ENCODE data around the gene OR2G6.
"Not testable (repeated sequence)": the region's sequence is repeated elsewhere in the genome, so short reads cannot be mapped to it uniquely, and the experiment has no call there.

OR2G6 gene

DNA sequence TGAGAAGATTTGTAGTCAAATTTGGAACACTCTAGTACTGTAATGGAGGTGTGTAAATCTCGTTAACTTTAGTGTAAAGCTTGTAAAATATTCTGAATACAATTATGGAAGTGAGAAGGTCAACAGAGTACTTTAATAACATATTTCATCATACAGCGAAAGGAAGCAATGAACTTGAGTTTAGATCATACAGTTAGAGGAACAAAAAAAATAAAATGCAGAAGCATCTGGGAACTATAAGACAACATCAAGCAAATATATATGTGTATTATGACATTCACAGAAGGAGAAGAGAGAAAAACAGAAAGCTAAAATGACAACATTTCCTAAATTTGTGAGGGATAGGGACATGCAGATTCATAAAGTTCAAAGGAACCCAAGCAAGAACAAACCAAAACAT is 61.2 kb downstream of the OR2G6 start:
- not testable (repeated sequence) for H3K23ac ChIP-seq (ENCODE audit: low read length); H3K4me1 ChIP-seq (ENCODE audit: control insufficient read depth, low read depth, low read length); H3K36me3 ChIP-seq (ENCODE audit: control insufficient read depth, insufficient read depth, low read length); H2BK5ac ChIP-seq (ENCODE audit: low read length); H3K18ac ChIP-seq (ENCODE audit: low read length); H3K4me3 ChIP-seq (ENCODE audit: low read length); H2BK15ac ChIP-seq (replicated peaks; ENCODE audit: low read depth); H4K8ac ChIP-seq (ENCODE audit: low read depth, low read length); H3K79me2 ChIP-seq (ENCODE audit: control insufficient read depth, insufficient read depth, low read length); H3K27ac ChIP-seq (ENCODE audit: low read depth, low read length); H3K4me2 ChIP-seq (ENCODE audit: low read length); H3K4ac ChIP-seq (ENCODE audit: low read depth, low read length); H3K9ac ChIP-seq (ENCODE audit: low read length); H2AK5ac ChIP-seq (ENCODE audit: low read length); H4K5ac ChIP-seq (ENCODE audit: low read length); H2BK120ac ChIP-seq (ENCODE audit: low read depth, low read length); H3K27me3 ChIP-seq (ENCODE audit: insufficient read depth, low read length, poor library complexity); H3K79me1 ChIP-seq (ENCODE audit: low read length); H3K56ac ChIP-seq (ENCODE audit: low read length); DNase-seq
- no CpG with 5 or more reads among the region's 2 CpGs for WGBS (ENCODE audit: extremely low coverage, insufficient coverage, low lambda C conversion rate)

GRCh38 chr1:248570811-248571210 is 62.9 kb downstream of the OR2G6 start:
- not testable (repeated sequence) for H3K18ac ChIP-seq (ENCODE audit: low read length); H3K79me2 ChIP-seq (ENCODE audit: control insufficient read depth, insufficient read depth, low read length); H2AK5ac ChIP-seq (ENCODE audit: low read length); H2BK15ac ChIP-seq (replicated peaks; ENCODE audit: low read depth); H3K79me1 ChIP-seq (ENCODE audit: low read length); H2BK5ac ChIP-seq (ENCODE audit: low read length); H3K4ac ChIP-seq (ENCODE audit: low read depth, low read length); H3K27ac ChIP-seq (ENCODE audit: low read depth, low read length); H4K5ac ChIP-seq (ENCODE audit: low read length); H3K9ac ChIP-seq (ENCODE audit: low read length); H3K36me3 ChIP-seq (ENCODE audit: control insufficient read depth, insufficient read depth, low read length); H3K56ac ChIP-seq (ENCODE audit: low read length); DNase-seq; H2BK120ac ChIP-seq (ENCODE audit: low read depth, low read length); H3K23ac ChIP-seq (ENCODE audit: low read length); H4K8ac ChIP-seq (ENCODE audit: low read depth, low read length); H3K4me1 ChIP-seq (ENCODE audit: control insufficient read depth, low read depth, low read length); H3K4me3 ChIP-seq (ENCODE audit: low read length); H3K4me2 ChIP-seq (ENCODE audit: low read length); H3K27me3 ChIP-seq (ENCODE audit: insufficient read depth, low read length, poor library complexity)
- no CpG with 5 or more reads among the region's 3 CpGs for WGBS (ENCODE audit: extremely low coverage, insufficient coverage, low lambda C conversion rate)

- not testable (repeated sequence) for H3K27me3 ChIP-seq (ENCODE audit: insufficient read depth, low read length, poor library complexity); H3K27ac ChIP-seq (ENCODE audit: low read depth, low read length); H2BK15ac ChIP-seq (replicated peaks; ENCODE audit: low read depth); H3K4me3 ChIP-seq (ENCODE audit: low read length); H3K23ac ChIP-seq (ENCODE audit: low read length); DNase-seq; H3K4me1 ChIP-seq (ENCODE audit: control insufficient read depth, low read depth, low read length); H4K5ac ChIP-seq (ENCODE audit: low read length); H3K56ac ChIP-seq (ENCODE audit: low read length); H3K79me2 ChIP-seq (ENCODE audit: control insufficient read depth, insufficient read depth, low read length); H3K18ac ChIP-seq (ENCODE audit: low read length); H2BK5ac ChIP-seq (ENCODE audit: low read length); H4K8ac ChIP-seq (ENCODE audit: low read depth, low read length); H3K9ac ChIP-seq (ENCODE audit: low read length); H3K4me2 ChIP-seq (ENCODE audit: low read length); H3K36me3 ChIP-seq (ENCODE audit: control insufficient read depth, insufficient read depth, low read length); H2BK120ac ChIP-seq (ENCODE audit: low read depth, low read length); H3K79me1 ChIP-seq (ENCODE audit: low read length); H2AK5ac ChIP-seq (ENCODE audit: low read length); H3K4ac ChIP-seq (ENCODE audit: low read depth, low read length)
- WGBS (ENCODE audit: extremely low coverage, insufficient coverage, low lambda C conversion rate), result no CpG with 5 or more reads among the region's 1 CpG
Observed at GRCh38 chr1:248572049-248572448, 64.2 kb downstream of the OR2G6 start.

DNA sequence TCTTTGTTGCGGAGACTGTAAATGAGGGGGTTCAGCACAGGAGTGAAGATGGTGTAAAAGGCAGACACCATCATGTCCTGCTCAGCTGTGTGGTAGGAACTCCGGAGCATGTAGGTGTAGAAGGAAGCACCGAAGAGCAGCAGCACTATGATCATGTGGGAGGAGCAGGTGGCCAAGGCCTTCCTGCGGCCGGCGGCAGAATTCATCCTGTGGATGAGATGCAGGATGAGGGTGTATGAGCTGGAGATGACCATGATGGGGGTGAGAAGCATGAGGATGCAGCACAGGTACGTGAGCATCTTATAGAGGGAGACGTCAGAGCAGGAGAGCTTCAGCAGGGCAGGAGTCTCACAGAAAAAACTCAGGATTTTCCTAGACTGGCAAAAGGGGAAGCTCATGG is 66.0 kb downstream of the OR2G6 start:
- not testable (repeated sequence) for H4K5ac ChIP-seq (ENCODE audit: low read length); H3K79me1 ChIP-seq (ENCODE audit: low read length); H3K18ac ChIP-seq (ENCODE audit: low read length); H3K23ac ChIP-seq (ENCODE audit: low read length); H3K4ac ChIP-seq (ENCODE audit: low read depth, low read length); H3K79me2 ChIP-seq (ENCODE audit: control insufficient read depth, insufficient read depth, low read length); H3K4me3 ChIP-seq (ENCODE audit: low read length); H2BK5ac ChIP-seq (ENCODE audit: low read length); H3K4me2 ChIP-seq (ENCODE audit: low read length); H2BK15ac ChIP-seq (replicated peaks; ENCODE audit: low read depth); H4K8ac ChIP-seq (ENCODE audit: low read depth, low read length); H3K36me3 ChIP-seq (ENCODE audit: control insufficient read depth, insufficient read depth, low read length); H3K27me3 ChIP-seq (ENCODE audit: insufficient read depth, low read length, poor library complexity); H2BK120ac ChIP-seq (ENCODE audit: low read depth, low read length); H2AK5ac ChIP-seq (ENCODE audit: low read length); H3K56ac ChIP-seq (ENCODE audit: low read length); H3K27ac ChIP-seq (ENCODE audit: low read depth, low read length); H3K4me1 ChIP-seq (ENCODE audit: control insufficient read depth, low read depth, low read length); DNase-seq; H3K9ac ChIP-seq (ENCODE audit: low read length)
- no CpG with 5 or more reads among the region's 8 CpGs for WGBS (ENCODE audit: extremely low coverage, insufficient coverage, low lambda C conversion rate)

- not testable (repeated sequence) for H2BK15ac ChIP-seq (replicated peaks; ENCODE audit: low read depth); H2BK5ac ChIP-seq (ENCODE audit: low read length); H3K27ac ChIP-seq (ENCODE audit: low read depth, low read length); H4K5ac ChIP-seq (ENCODE audit: low read length); H2BK120ac ChIP-seq (ENCODE audit: low read depth, low read length); H3K79me1 ChIP-seq (ENCODE audit: low read length); H3K4ac ChIP-seq (ENCODE audit: low read depth, low read length); H3K4me1 ChIP-seq (ENCODE audit: control insufficient read depth, low read depth, low read length); H3K9ac ChIP-seq (ENCODE audit: low read length); H2AK5ac ChIP-seq (ENCODE audit: low read length); H3K27me3 ChIP-seq (ENCODE audit: insufficient read depth, low read length, poor library complexity); H3K56ac ChIP-seq (ENCODE audit: low read length); H3K36me3 ChIP-seq (ENCODE audit: control insufficient read depth, insufficient read depth, low read length); H4K8ac ChIP-seq (ENCODE audit: low read depth, low read length); H3K23ac ChIP-seq (ENCODE audit: low read length); H3K4me3 ChIP-seq (ENCODE audit: low read length); DNase-seq; H3K18ac ChIP-seq (ENCODE audit: low read length); H3K4me2 ChIP-seq (ENCODE audit: low read length); H3K79me2 ChIP-seq (ENCODE audit: control insufficient read depth, insufficient read depth, low read length)
- no CpG with 5 or more reads among the region's 3 CpGs for WGBS (ENCODE audit: extremely low coverage, insufficient coverage, low lambda C conversion rate)
Observed at GRCh38 chr1:248574657-248575056, 66.8 kb downstream of the OR2G6 start, which contains the start of gene OR2T34. Gene OR2T34 (minus strand): TSS chr1:248574757. CDS start chr1:248574757, 0 bp downstream.

DNA sequence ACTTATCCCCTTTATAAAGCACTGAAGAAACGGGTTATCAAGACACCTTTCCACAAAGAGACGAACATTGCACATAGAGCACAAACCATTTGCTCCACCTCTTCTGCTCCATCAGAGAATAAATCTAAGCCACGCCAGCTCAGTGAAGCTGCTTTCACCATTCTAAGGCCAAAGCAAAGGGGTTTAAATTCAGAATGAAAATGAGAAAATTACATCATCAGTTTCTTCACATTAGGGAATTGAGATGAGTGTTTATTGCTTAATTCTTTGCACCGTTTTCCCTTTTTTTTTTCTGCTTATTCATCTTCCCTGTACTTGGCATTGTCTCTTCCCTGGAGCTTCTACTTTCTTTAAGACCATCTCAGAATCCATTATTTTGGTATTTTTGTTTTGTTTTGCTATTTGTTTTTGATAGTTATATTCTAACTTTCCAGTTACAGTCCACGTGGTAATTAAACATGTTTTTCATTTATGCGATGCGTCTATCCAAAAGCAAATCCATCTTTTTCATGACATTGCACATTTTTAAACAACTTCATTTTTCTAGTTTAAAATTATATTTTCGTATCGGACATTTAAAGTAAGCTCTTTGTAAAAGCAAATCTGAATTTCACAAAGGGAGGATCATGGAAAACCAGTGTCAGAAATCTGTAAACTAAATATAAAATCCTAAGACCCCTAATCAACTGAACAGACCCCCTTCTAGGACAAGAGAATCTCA is 68.5 kb downstream of the OR2G6 start:
- H2AK5ac ChIP-seq (ENCODE audit: low read length), result no peak overlapping the region
- no peaks in the 10 kb centered on the region for H3K79me1 ChIP-seq (ENCODE audit: low read length)
- H3K27me3 ChIP-seq (ENCODE audit: insufficient read depth, low read length, poor library complexity), result no peaks in the 10 kb centered on the region
- H3K4me3 ChIP-seq (ENCODE audit: low read length), result no peak overlapping the region
- no peak overlapping the region for H3K9ac ChIP-seq (ENCODE audit: low read length)
- no peak overlapping the region for H3K4ac ChIP-seq (ENCODE audit: low read depth, low read length)
- H3K27ac ChIP-seq (ENCODE audit: low read depth, low read length), result no peak overlapping the region
- H4K8ac ChIP-seq (ENCODE audit: low read depth, low read length), result no peak overlapping the region
- H3K56ac ChIP-seq (ENCODE audit: low read length), result no peak overlapping the region
- no peak overlapping the region for H4K5ac ChIP-seq (ENCODE audit: low read length)
- no peaks in the 10 kb centered on the region for H3K4me1 ChIP-seq (ENCODE audit: control insufficient read depth, low read depth, low read length)
- no peaks in the 10 kb centered on the region for H3K79me2 ChIP-seq (ENCODE audit: control insufficient read depth, insufficient read depth, low read length)
- no peak overlapping the region for H2BK5ac ChIP-seq (ENCODE audit: low read length)
- H2BK15ac ChIP-seq (replicated peaks; ENCODE audit: low read depth), result no peak overlapping the region
- WGBS (ENCODE audit: extremely low coverage, insufficient coverage, low lambda C conversion rate), result no CpG with 5 or more reads among the region's 9 CpGs
- H2BK120ac ChIP-seq (ENCODE audit: low read depth, low read length), result no peak overlapping the region
- H3K4me2 ChIP-seq (ENCODE audit: low read length), result no peak overlapping the region
- H3K18ac ChIP-seq (ENCODE audit: low read length), result no peak overlapping the region
- H3K23ac ChIP-seq (ENCODE audit: low read length), result no peak overlapping the region
- no peak for DNase-seq
- H3K36me3 ChIP-seq (ENCODE audit: control insufficient read depth, insufficient read depth, low read length), result no peaks in the 10 kb centered on the region

All from mesendoderm (in vitro differentiated cells).